A549 (cell line): ENCODE results near the gene MAGI1.

Experiments used
- BHLHE40 ChIP-seq: IDR thresholded peaks from 2 replicates; pipeline ENCODE4 v1.6.1; 2012; ENCODE audit warnings: low read depth, low read length, inconsistent platforms
- CHD2 ChIP-seq: fragments of 150-350 bp; IDR thresholded peaks from 2 replicates; pipeline ENCODE4 v1.6.1; 2014; ENCODE audit warnings: low read length; ENCODE audit not compliant: partially characterized antibody
- EP300 ChIP-seq, 2 experiments: fragments of >200 bp; sonication (Bioruptor Twin); formaldehyde crosslinking; IDR thresholded peaks; 2 replicates in 1 of 2; 3 replicates in 1 of 2; pipeline ENCODE4 v1.6.1; 2016 to 2017
- MAX ChIP-seq: IDR thresholded peaks from 2 replicates; pipeline ENCODE4 v1.6.1; 2012
- NR3C1 ChIP-seq: fragments of >200 bp; sonication (Bioruptor Twin); formaldehyde crosslinking; IDR thresholded peaks from 3 replicates; pipeline ENCODE4 v1.6.1; 2017
- TF ChIP-seq, protein P1 (sequence below): fragments of >200 bp; sonication (Bioruptor Twin); formaldehyde crosslinking; IDR thresholded peaks from 3 replicates; pipeline ENCODE4 v1.5.1; 2016

- TF ChIP-seq, protein P1, sequence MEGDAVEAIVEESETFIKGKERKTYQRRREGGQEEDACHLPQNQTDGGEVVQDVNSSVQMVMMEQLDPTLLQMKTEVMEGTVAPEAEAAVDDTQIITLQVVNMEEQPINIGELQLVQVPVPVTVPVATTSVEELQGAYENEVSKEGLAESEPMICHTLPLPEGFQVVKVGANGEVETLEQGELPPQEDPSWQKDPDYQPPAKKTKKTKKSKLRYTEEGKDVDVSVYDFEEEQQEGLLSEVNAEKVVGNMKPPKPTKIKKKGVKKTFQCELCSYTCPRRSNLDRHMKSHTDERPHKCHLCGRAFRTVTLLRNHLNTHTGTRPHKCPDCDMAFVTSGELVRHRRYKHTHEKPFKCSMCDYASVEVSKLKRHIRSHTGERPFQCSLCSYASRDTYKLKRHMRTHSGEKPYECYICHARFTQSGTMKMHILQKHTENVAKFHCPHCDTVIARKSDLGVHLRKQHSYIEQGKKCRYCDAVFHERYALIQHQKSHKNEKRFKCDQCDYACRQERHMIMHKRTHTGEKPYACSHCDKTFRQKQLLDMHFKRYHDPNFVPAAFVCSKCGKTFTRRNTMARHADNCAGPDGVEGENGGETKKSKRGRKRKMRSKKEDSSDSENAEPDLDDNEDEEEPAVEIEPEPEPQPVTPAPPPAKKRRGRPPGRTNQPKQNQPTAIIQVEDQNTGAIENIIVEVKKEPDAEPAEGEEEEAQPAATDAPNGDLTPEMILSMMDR = no peak
- TF ChIP-seq CHD2 (no peak), BHLHE40 (no peak), EP300 (IDR thresholded peaks at IDR 0.05) (no peak), MAX (no peak), NR3C1 (no peak)
Measured at GRCh38 chr3:65867463-65868210, 171.1 kb downstream of the MAGI1 start.
